Stimulated activated CD8-positive, alpha-beta memory T cell treated with anti-CD3 and anti-CD28 coated beads, Interleukin-12 subunit alpha, Interleukin-12 subunit beta, amount 100 ng/mL, for 24 hours (primary cell): ENCODE results near the gene SNRPD1.
A peak's percentile ranks its signal among the peaks of the same experiment; 100 is the strongest.
"Not testable (repeated sequence)": the region's sequence is repeated elsewhere in the genome, so short reads cannot be mapped to it uniquely, and the experiment has no call there.

Experiments
- DNase-seq: peaks from one replicate; pipeline ENCODE4 v3.0.0-alpha.2; 2020; ENCODE audit errors: extremely low read depth

Gene SNRPD1

GRCh38 chr18:21612125-21613039, at the start of gene SNRPD1:
Gene SNRPD1, plus strand, starts transcription at chr18:21612314. Its CDS starts 116 bp downstream, at chr18:21612430.
- peak; percentile 80 for DNase-seq

- DNase-seq = no peak
Observed at GRCh38 chr18:21571772-21572171, 40.3 kb upstream of the SNRPD1 start.

- no peak for DNase-seq
Observed at GRCh38 chr18:21575656-21576055, 36.5 kb upstream of the SNRPD1 start.

GRCh38 chr18:21584391-21584790, 27.7 kb upstream of the SNRPD1 start:
- DNase-seq = no peak

- not testable (repeated sequence) for DNase-seq
Observed at GRCh38 chr18:21592361-21592760, 19.8 kb upstream of the SNRPD1 start.

- no peak for DNase-seq
Observed at GRCh38 chr18:21593540-21594257, 18.4 kb upstream of the SNRPD1 start.

- DNase-seq = no peak
Observed at GRCh38 chr18:21597620-21598019, 14.5 kb upstream of the SNRPD1 start.

GRCh38 chr18:21598726-21599584, 13.2 kb upstream of the SNRPD1 start:
- no peak for DNase-seq

GRCh38 chr18:21599585-21600525, 12.3 kb upstream of the SNRPD1 start:
- no peak for DNase-seq

- peak; percentile 88 for DNase-seq
Observed at GRCh38 chr18:21600526-21601410, 11.3 kb upstream of the SNRPD1 start, which contains the start of gene ESCO1. Gene ESCO1, minus strand, starts transcription at chr18:21600704. Its CDS starts 25,861 bp downstream, at chr18:21574843.

GRCh38 chr18:21602299-21602587, 9.9 kb upstream of the SNRPD1 start:
- DNase-seq = no peak

GRCh38 chr18:21604671-21605070, 7.4 kb upstream of the SNRPD1 start:
- DNase-seq = no peak

- DNase-seq = no peak
Observed at GRCh38 chr18:21605213-21605612, 6.9 kb upstream of the SNRPD1 start.

GRCh38 chr18:21611401-21612124, 551 bp upstream of the SNRPD1 start:
- not testable (repeated sequence) for DNase-seq

- not testable (repeated sequence) for DNase-seq
Observed at GRCh38 chr18:21621640-21622039, 9.5 kb downstream of the SNRPD1 start.

- DNase-seq = no peak
Observed at GRCh38 chr18:21629089-21629832, 17.1 kb downstream of the SNRPD1 start.

- DNase-seq = no peak
Observed at GRCh38 chr18:21632393-21632792, 20.3 kb downstream of the SNRPD1 start.

GRCh38 chr18:21634588-21635199, 22.6 kb downstream of the SNRPD1 start:
- no peak for DNase-seq
